Endodermal cell (in vitro differentiated cells): ENCODE data around the gene WRNIP1. TPM values are rescaled to one million over a fixed set of nuclear protein-coding genes. Genes with fewer than 3 reads are reported as not detected.
"Not testable (repeated sequence)": the region's sequence is repeated elsewhere in the genome, so short reads cannot be mapped to it uniquely, and the experiment has no call there.

Experiments
- DNase-seq: peaks from one replicate; pipeline ENCODE4 v3.0.0-alpha.2; 2017
- H3K27ac ChIP-seq: 2 replicates; pipeline ENCODE4 v1.5.1; 2013; ENCODE audit warnings: mild to moderate bottlenecking, low read depth, low read length, moderate library complexity
- H3K27me3 ChIP-seq: 2 replicates; pipeline ENCODE4 v1.6.1; 2013; ENCODE audit warnings: mild to moderate bottlenecking, low read length, moderate library complexity; ENCODE audit not compliant: insufficient read depth, control insufficient read depth, poor library complexity, severe bottlenecking
- H3K36me3 ChIP-seq: 2 replicates; pipeline ENCODE4 v1.7.0; 2013; ENCODE audit warnings: mild to moderate bottlenecking, low read length, moderate library complexity; ENCODE audit not compliant: control insufficient read depth, insufficient read depth
- H3K4me1 ChIP-seq: one replicate; pipeline ENCODE4 v1.7.0; 2013; ENCODE audit warnings: low read length; ENCODE audit not compliant: control insufficient read depth, insufficient read depth
- H3K4me3 ChIP-seq: 2 replicates; pipeline ENCODE4 v1.5.1; 2013; ENCODE audit warnings: mild to moderate bottlenecking, low read length, moderate library complexity
- H3K9ac ChIP-seq: 2 replicates; pipeline ENCODE4 v1.6.1; 2013; ENCODE audit warnings: mild to moderate bottlenecking, low read length, moderate library complexity; ENCODE audit not compliant: poor library complexity, severe bottlenecking; ENCODE audit errors: extremely low read depth
- H3K9me3 ChIP-seq: 2 replicates; pipeline ENCODE4 v1.6.1; 2013; ENCODE audit warnings: mild to moderate bottlenecking, low read length, moderate library complexity; ENCODE audit not compliant: control insufficient read depth
- H3K27ac Mint-ChIP-seq: 2 replicates; pipeline ENCODE4 v1.8.0; 2020; ENCODE audit warnings: mixed read lengths
- H3K27me3 Mint-ChIP-seq: 2 replicates; pipeline ENCODE4 v1.8.0; 2021; ENCODE audit warnings: mild to moderate bottlenecking, mixed read lengths; ENCODE audit not compliant: insufficient read depth
- H3K36me3 Mint-ChIP-seq: 2 replicates; pipeline ENCODE4 v1.8.0; 2020; ENCODE audit warnings: low read depth, mixed read lengths
- H3K4me1 Mint-ChIP-seq: 2 replicates; pipeline ENCODE4 v1.8.0; 2020; ENCODE audit warnings: mixed read lengths
- H3K4me3 Mint-ChIP-seq: 2 replicates; pipeline ENCODE4 v1.8.0; 2020; ENCODE audit warnings: mild to moderate bottlenecking, moderate library complexity, mixed read lengths
- H3K9me3 Mint-ChIP-seq: 2 replicates; pipeline ENCODE4 v1.8.0; 2020; ENCODE audit warnings: mild to moderate bottlenecking, mixed read lengths
- WGBS, 2 experiments: methylation state at CpG; one replicate each; pipeline versions ENCODE4 v1.1.5 to v1.1.7; 2013; ENCODE audit warnings: missing lambda C conversion rate in 2 of 2, mixed read lengths in 1 of 2; ENCODE audit not compliant: insufficient coverage in 1 of 2, insufficient read length in 1 of 2; 5-methylcytosine and 5-hydroxymethylcytosine counted together
- total RNA-seq, 2 donors: library from RNA; stranded (reverse); fragmentation: NEBNext Ultra II Directional in 1 of 2; extraction: Animal tissue kit (Norgen Biotek cat#: 25700) in 1 of 2; gene quantifications; 2 replicates in 1 of 2; 3 replicates in 1 of 2; pipeline ENCODE4 v1.2.1, GENCODE V29; 2021
- TF ChIP-seq, protein P1 (sequence below): fragments of 200-600 bp; sonication (generic); conservative IDR thresholded peaks from 2 replicates; pipeline ENCODE4 v1.5.0; 2021; ENCODE audit warnings: antibody characterized with exemption, mild to moderate bottlenecking

WRNIP1 gene
- total RNA-seq, 2 donors from 2014 or later = 30.8 to 33.2 TPM

DNA sequence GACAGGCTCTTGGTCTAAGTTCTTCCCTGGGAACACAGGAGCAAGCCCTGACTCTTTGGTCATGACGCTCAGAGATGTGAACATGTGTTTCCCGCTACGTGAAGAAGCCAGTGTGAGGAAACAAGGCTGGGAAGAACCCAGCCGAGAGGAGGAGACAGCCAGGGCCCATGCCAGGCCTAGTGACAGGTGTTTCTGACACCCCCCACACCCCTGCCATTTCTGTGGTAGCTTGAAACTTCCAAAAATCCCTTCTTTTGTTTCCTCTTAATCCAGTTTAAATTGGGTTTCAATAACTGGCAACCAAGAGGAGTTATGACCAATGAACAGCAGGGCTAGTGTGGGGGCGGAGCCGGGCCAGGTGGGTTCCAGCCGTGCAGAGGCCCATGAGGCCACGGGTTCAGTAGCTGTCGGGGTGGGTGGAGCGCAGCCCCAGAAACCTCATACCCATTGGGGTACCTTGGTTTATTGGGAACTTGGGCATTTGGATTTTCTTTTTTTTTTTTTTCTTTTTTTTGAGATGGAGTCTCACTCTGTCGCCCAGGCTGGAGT is 33.5 kb downstream of the WRNIP1 start:
- H3K27me3 Mint-ChIP-seq = no peaks in the 10 kb centered on the region
- Histone ChIP-seq H3K27ac (no peak overlapping the region), H3K4me3 (no peak overlapping the region), H3K4me1 (no peaks in the 10 kb centered on the region), H3K9me3 (no peaks in the 10 kb centered on the region), H3K9ac (no peak overlapping the region), H3K27me3 (no peaks in the 10 kb centered on the region), H3K36me3 (no peaks in the 10 kb centered on the region)
- no peaks in the 10 kb centered on the region for H3K4me1 Mint-ChIP-seq
- TF ChIP-seq, protein P1, sequence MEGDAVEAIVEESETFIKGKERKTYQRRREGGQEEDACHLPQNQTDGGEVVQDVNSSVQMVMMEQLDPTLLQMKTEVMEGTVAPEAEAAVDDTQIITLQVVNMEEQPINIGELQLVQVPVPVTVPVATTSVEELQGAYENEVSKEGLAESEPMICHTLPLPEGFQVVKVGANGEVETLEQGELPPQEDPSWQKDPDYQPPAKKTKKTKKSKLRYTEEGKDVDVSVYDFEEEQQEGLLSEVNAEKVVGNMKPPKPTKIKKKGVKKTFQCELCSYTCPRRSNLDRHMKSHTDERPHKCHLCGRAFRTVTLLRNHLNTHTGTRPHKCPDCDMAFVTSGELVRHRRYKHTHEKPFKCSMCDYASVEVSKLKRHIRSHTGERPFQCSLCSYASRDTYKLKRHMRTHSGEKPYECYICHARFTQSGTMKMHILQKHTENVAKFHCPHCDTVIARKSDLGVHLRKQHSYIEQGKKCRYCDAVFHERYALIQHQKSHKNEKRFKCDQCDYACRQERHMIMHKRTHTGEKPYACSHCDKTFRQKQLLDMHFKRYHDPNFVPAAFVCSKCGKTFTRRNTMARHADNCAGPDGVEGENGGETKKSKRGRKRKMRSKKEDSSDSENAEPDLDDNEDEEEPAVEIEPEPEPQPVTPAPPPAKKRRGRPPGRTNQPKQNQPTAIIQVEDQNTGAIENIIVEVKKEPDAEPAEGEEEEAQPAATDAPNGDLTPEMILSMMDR = no peak
- DNase-seq = no peak
- no peak overlapping the region for H3K27ac Mint-ChIP-seq
- WGBS, 2 experiments = 87 to 100% methylated on average over 1 to 10 of the region's 11 CpGs
- no peak overlapping the region for H3K4me3 Mint-ChIP-seq
- H3K9me3 Mint-ChIP-seq = no peaks in the 10 kb centered on the region
- H3K36me3 Mint-ChIP-seq = no peaks in the 10 kb centered on the region

DNA sequence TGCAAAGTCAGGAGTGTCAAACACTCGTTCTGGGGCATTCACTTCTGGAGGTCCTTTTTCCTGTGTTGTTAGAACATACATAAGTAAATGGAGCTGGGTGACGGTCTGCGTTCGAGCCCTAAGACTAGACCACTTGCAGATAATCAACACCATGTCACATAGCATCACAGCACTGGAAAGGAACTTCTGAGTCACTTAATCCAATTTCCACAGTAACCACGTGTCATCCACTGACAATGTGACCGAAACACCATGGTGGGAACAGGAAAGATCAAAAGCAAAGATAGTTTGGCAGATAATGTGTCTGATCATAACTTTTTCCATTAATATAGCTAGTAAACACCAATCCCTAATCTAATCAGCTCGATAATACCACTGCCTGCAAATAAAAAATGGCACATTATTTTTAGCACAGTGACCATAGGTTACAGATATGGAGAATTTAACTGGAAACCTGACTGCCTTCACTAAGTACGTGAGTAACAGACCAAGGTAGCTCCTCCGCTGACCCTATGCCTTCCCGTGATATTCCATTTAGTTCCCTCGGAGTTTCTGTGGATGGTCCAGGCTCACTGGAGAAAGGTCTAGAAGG is 34.8 kb downstream of the WRNIP1 start:
- Histone ChIP-seq H3K27me3 (no peaks in the 10 kb centered on the region), H3K9ac (no peak overlapping the region), H3K4me1 (no peaks in the 10 kb centered on the region), H3K4me3 (no peak overlapping the region), H3K27ac (no peak overlapping the region), H3K9me3 (no peaks in the 10 kb centered on the region), H3K36me3 (no peaks in the 10 kb centered on the region)
- no peak for DNase-seq
- WGBS, 2 experiments = 94 to 95% methylated on average over 8 to 11 of the region's 11 CpGs
- Mint-ChIP-seq H3K36me3 (no peaks in the 10 kb centered on the region), H3K4me1 (no peaks in the 10 kb centered on the region), H3K27ac (no peak overlapping the region), H3K9me3 (no peaks in the 10 kb centered on the region), H3K4me3 (no peak overlapping the region), H3K27me3 (no peaks in the 10 kb centered on the region)
- TF ChIP-seq, protein P1 = no peak

DNA sequence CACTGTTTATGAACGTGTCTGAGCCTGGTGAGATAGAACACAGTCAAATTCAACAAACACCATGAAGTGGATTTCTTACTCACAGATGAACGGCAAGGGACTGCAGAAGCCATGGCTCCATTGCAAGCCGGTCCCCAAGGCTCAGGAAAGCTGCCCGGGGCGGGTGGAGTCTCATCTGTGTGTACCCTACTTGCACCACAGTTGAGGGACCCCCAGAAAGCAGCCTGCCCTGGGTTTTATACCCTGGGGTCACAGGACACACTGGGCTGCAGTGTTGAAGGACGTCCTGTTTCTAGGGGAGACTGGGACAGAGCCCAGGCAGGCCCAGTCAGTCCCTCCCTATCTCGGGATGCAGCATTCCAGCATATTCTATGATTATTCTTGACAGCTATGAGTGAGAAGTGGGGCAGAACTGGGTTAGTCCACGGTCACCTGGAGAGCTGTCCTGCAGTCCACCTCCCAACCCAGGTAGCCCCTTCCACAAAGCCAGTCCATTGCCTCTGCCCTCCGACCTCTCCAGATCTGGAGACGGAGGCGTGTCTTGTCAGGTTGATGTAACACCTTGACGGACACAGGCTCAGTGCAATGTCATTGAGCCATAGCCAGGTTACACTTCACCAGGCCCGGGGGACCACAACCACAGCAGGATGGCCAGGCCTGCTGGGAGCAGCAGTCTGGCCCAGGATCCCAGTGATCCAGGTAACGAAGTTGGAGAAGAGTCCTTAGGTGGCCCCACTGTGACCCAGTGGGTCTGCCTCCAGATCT is 35.5 kb downstream of the WRNIP1 start:
- Mint-ChIP-seq H3K36me3 (no peaks in the 10 kb centered on the region), H3K4me1 (no peaks in the 10 kb centered on the region), H3K27me3 (no peaks in the 10 kb centered on the region), H3K4me3 (no peak overlapping the region), H3K27ac (no peak overlapping the region), H3K9me3 (no peaks in the 10 kb centered on the region)
- Histone ChIP-seq H3K27ac (no peak overlapping the region), H3K4me3 (no peak overlapping the region), H3K9me3 (no peaks in the 10 kb centered on the region), H3K27me3 (no peaks in the 10 kb centered on the region), H3K9ac (no peak overlapping the region), H3K36me3 (no peaks in the 10 kb centered on the region), H3K4me1 (no peaks in the 10 kb centered on the region)
- TF ChIP-seq, protein P1 = no peak
- 91 to 93% methylated on average over 11 to 14 of the region's 14 CpGs for WGBS, 2 experiments
- DNase-seq = no peak

DNA sequence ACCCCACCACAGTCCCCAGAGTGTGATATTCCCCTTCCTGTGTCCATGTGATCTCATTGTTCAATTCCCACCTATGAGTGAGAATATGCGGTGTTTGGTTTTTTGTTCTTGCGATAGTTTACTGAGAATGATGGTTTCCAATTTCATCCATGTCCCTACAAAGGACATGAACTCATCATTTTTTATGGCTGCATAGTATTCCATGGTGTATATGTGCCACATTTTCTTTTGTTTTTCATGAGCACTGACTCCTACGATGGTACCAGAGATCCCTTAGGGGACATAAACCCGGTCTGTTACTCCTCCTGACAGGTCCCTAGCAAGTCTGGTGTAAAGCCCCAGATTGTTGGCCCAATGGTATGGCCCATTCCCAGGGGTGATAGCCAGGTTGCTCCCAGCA is 36.5 kb downstream of the WRNIP1 start:
- not testable (repeated sequence) for H3K9ac ChIP-seq, H3K4me1 Mint-ChIP-seq, H3K9me3 ChIP-seq, DNase-seq, H3K36me3 Mint-ChIP-seq, H3K36me3 ChIP-seq, H3K27me3 Mint-ChIP-seq, H3K4me1 ChIP-seq, H3K27ac ChIP-seq, H3K27ac Mint-ChIP-seq, H3K27me3 ChIP-seq, H3K9me3 Mint-ChIP-seq, H3K4me3 ChIP-seq, H3K4me3 Mint-ChIP-seq
- 92 to 93% methylated on average over 2 of the region's 4 CpGs for WGBS, 2 experiments
